Femur (tissue), 1 donor: ENCODE results near the gene GCHFR.
A peak's percentile ranks its signal among the peaks of the same experiment; 100 is the strongest.

Source experiments
- DNase-seq: peaks from one replicate; pipeline ENCODE4 v3.0.0-alpha.2; 2017

The GCHFR gene

GRCh38 chr15:40776537-40777141 lies 12.8 kb downstream of the GCHFR start:
- DNase-seq = peak; percentile 66

GRCh38 chr15:40782609-40783227 lies 18.9 kb downstream of the GCHFR start:
- peak; percentile 42 for DNase-seq

DNA sequence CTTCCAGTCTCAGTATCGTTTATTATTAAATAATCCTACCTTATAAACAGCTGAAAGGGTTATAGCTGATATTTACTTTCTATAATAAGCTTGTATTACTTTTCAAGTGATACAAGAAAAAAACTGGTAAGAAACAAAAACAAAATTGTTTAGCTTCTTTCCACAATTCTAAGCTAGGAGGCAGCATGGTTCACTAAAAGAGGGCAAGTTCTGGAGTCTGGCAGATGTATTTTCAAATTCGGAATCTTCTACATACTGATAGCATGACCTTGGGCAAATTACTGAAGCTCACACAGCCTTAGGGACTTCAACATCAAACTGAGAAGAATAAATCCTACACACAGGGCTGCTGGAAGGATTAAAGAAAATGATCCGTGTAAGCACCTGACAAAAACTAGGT lies 21.3 kb downstream of the GCHFR start:
- no peak for DNase-seq

GRCh38 chr15:40785814-40786213 lies 21.9 kb downstream of the GCHFR start:
- no peak for DNase-seq

DNA sequence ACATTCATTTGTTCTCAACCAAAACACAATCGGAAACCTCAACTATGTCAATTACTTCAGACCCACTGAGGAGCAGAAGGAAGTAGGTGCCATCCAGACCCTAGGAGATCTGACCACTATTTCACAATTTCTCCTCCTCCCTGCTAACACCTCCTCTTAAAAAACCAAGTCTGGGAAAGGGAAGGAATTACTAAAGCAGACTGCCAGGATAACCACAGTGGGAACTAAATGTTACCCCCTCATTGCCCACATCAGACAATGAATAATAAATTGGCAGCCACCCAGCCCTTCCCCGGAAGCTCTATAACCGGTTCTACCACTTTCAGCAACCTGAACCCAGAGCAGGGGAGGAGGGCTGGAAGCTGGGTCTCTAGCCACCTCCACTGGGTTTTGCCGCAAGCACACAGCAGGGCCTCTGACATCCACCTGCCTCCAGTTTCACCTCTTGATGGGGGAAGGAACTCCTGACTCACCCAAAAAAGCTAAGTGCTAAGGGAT lies 23.5 kb downstream of the GCHFR start:
- DNase-seq = no peak

DNA sequence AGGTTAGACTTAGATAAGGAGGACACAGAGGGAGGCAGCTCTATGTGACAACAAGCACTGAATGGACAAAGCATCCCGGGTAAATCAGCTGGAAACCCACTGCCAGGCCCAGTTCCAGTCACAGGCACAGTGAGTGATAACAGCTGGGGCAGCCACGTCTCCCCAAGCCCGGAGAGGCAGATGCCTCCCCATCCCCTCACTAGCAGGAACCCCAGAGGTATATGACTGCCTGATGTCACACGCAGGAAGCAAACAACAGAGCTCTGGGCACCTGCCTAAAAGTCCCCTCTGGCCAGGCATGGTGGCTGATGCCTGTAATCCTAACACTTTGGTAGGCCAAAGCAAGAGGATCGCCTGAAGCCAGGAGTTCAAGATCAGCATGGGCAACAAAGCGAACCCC lies 24.1 kb downstream of the GCHFR start:
- DNase-seq = no peak

DNA sequence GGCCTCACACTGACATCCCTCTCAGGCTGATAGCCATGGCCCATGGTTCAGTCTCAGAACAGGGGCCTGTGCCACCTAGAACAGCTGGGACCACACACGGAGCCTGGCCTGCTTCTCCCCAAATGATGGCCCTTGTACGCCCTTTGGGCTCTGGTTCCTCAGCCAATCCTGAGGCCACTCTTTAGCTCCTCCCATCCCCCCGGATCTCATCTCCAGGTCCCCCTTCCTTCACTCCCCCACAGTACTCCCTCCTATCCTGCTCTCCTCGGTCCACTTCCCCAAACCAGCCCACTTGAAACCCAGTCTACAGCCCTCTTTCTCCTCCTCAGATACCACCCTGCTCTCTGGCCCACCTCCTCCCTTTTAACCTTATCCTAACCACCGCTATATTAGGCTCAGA lies 25.3 kb downstream of the GCHFR start:
- no peak for DNase-seq

DNA sequence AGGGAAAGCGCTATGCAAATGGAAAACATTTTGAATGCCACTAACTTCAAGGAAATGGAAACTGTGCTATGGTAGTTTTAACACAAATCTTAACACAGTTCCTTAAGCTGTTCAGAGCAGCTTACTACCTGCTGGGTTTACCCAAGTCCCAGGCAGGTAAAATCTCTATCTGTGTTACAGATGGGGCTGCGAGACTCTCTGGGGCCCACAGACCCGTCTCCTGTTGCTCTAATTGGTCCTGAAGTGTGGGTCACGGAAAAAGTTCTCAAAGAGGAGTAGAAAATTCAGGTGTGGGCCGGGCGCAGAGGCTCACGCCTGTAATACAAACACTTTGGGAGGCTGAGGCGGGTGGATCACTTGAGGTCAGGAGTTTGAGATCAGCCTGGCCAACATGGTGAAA lies 26.1 kb downstream of the GCHFR start:
- DNase-seq = no peak

- no peak for DNase-seq
Observed at GRCh38 chr15:40790718-40791117, 26.9 kb downstream of the GCHFR start.

DNA sequence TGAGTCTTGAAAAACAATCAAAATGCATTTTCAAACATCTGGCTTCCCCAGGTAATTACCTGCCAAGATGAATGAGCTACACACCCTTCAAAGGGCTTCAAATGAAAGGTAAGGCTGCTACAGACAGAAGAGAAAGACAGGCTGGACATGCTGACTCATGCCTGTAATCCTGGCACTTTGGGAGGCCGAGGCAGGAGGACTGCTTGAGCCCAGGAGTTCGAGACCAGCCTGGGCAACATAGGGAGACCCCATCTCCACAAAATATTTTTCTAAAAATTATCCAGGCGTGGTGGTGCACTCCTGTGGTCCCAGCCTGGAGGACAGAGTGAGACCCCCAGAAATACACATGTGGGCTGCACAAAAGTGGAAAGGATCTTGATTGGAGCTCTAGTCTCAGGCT lies 28.5 kb downstream of the GCHFR start:
- no peak for DNase-seq

- DNase-seq = no peak
Observed at GRCh38 chr15:40793216-40793989, 29.5 kb downstream of the GCHFR start.

GRCh38 chr15:40796041-40796440 lies 32.2 kb downstream of the GCHFR start:
- DNase-seq = no peak

- no peak for DNase-seq
Observed at GRCh38 chr15:40796512-40796911, 32.6 kb downstream of the GCHFR start.

GRCh38 chr15:40799523-40799922 lies 35.7 kb downstream of the GCHFR start:
- DNase-seq = no peak

DNA sequence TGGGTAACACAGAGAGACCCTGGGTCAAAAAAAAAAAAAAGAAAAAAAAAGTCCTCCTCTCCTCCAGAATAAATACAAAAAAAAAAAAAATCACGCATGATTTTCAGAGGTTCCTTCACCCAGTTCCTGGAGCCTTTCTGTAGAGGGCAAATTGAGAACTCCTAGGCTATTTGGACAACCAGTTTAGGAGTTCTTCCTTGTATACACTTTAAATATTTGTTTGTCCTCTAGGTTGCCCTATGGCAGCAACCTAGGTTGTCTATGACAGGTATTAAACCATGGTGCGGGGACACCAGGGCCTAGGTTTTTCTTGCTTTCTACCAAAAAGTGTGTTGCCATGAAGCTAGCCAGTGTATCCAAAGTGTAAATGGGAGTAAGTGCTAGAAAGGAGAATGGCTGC lies 39.2 kb downstream of the GCHFR start:
- no peak for DNase-seq

- no peak for DNase-seq
Observed at GRCh38 chr15:40803688-40804087, 39.8 kb downstream of the GCHFR start.

GRCh38 chr15:40806672-40807027 lies 42.8 kb downstream of the GCHFR start:
- no peak for DNase-seq

DNA sequence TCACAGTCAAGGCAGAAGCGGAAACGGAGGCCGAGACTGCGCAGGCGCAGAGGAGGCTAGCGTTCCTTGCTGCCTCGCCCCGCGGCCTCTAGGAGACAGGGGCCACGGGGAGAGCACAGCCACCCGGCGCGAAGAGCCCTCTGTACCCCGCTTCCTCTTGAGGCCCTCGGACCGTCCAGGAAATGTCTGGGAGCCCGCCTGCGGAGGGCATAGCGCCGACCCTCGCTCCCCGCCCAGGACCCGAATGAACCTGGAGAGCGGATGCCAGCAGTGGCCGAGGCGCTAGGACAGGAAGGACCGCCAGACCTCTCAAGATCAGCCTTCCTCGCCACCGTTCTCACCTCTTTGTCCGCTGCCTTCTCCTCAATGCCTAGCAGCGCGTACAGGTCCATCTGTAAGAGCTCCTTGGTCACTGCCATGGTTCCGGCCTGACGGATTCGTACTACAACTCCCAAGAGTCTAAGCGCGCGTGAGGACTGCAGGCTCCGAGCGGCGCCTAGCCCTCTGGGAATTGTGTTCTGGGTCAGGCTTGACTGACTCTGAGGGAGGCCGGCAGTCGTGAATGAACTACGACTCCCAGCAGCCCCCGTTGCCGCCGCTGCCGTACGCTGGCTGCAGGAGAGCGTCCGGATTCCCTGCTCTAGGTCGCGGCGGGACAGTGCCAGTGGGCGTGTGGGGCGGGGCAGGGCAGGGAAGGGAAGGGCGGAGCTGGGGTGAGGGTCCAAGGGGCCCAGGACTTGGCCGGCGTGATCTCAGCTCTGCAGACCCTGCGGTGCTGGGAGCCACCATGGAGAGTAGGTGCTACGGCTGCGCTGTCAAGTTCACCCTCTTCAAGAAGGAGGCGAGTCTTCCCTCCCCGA lies 43.4 kb downstream of the GCHFR start, which contains the start of the genes DNAJC17 and ZFYVE19:
Gene DNAJC17 (minus strand): TSS at position 446 of the 860 bp plus-strand sequence. CDS start 27 bp downstream, at position 419.
Gene ZFYVE19 (plus strand): TSS at position 62 of the 860 bp plus-strand sequence. CDS start 501 bp downstream, at position 563.
- DNase-seq = peak; percentile 98

DNA sequence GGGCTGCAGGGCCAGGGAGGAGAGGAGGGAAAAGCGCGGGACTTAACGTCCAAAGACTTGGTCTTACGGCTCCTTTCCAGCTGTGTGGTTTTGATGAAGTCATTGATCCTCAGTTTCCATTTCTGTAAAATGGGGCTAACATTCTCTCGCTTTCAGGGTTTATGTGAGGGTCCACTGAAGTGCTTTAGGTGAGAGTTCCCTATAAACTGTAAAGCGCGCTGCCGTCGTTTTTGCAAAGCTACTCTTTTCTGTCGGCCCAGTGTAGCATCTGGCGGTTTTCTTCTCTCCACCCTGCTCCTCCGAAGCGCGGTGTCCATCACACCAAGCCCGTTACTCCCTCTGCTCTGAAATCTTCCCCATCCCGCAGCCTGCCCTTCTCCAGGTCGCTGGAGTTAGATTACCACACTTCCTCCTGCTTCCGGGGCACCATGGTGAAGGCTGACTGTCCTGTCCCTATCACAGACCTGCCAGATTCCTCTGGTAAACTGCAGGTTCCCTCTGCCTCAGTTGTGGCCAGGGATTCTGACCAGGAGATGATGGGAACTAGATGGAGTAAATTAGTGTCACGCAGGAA lies 44.1 kb downstream of the GCHFR start:
- no peak for DNase-seq

DNA sequence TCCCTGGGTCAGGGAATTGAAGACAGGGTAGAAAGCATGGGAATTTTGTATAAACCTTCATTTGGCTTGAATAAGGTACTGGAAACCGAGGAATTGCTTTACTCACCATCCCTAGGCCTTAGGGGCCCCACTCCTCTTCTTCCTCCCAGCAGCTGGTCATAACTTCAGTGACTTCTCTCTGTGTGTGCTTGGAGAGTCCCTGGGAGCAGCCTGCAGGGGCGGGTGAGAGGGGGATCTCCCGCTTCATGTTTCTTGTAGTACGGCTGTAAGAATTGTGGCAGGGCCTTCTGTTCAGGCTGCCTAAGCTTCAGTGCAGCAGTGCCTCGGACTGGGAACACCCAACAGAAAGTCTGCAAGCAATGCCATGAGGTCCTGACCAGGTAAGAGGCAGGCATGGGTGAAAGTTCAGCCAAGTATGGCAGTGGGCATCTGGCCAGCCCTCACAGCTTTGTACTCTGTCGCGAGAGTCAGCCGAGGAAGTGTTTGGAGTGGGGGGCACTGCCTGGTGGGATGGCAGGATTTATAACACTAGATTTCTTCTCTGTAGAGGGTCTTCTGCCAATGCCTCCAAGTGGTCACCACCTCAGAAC lies 45.1 kb downstream of the GCHFR start:
- no peak for DNase-seq

- no peak for DNase-seq
Observed at GRCh38 chr15:40812721-40813425, 49.0 kb downstream of the GCHFR start.
